HEK293T (cell line): ENCODE data around the gene STON2.

Source experiments
- CTCF ChIA-PET: fragments of 350-600 bp; formaldehyde crosslinking; extraction: SDS; loops from one replicate; lab custom pipeline; 2021; ENCODE audit warnings: antibody characterized with exemption, inconsistent platforms; lab: Yijun Ruan, JAX
- POLR2A ChIA-PET: fragments of 350-600 bp; formaldehyde crosslinking; extraction: SDS; loops from one replicate; lab custom pipeline; 2020; ENCODE audit warnings: antibody characterized with exemption, inconsistent platforms; lab: Yijun Ruan, JAX
- DNase-seq: peaks from one replicate; pipeline ENCODE4 v3.0.0; 2012; ENCODE audit warnings: mixed read lengths; ENCODE audit errors: extremely low spot score
- ARNT ChIP-seq: fragments of 450-650 bp; IDR thresholded peaks from 2 replicates; pipeline ENCODE4 v1.6.1; 2017; ENCODE audit warnings: mild to moderate bottlenecking
- BHLHE40 ChIP-seq: fragments of 450-650 bp; IDR thresholded peaks from 2 replicates; pipeline ENCODE4 v1.6.1; 2016; ENCODE audit warnings: mild to moderate bottlenecking, moderate library complexity, borderline replicate concordance
- CTBP1 ChIP-seq: fragments of 450-650 bp; IDR thresholded peaks from 2 replicates; pipeline ENCODE4 v1.6.1; 2016; ENCODE audit warnings: borderline replicate concordance
- ELF4 ChIP-seq: fragments of 450-650 bp; IDR thresholded peaks from 2 replicates; pipeline ENCODE4 v1.6.1; 2017; ENCODE audit warnings: antibody characterized with exemption
- FOXA1 ChIP-seq: fragments of 450-650 bp; IDR thresholded peaks from 2 replicates; pipeline ENCODE4 v1.6.1; 2016; ENCODE audit warnings: mild to moderate bottlenecking
- FOXK2 ChIP-seq: fragments of 450-650 bp; IDR thresholded peaks from 2 replicates; pipeline ENCODE4 v1.6.1; 2016; ENCODE audit warnings: mild to moderate bottlenecking
- FOXM1 ChIP-seq: fragments of 450-650 bp; IDR thresholded peaks from 2 replicates; pipeline ENCODE4 v1.6.1; 2017; ENCODE audit warnings: mild to moderate bottlenecking, borderline replicate concordance
- HDGF ChIP-seq: fragments of 450-650 bp; IDR thresholded peaks from 2 replicates; pipeline ENCODE4 v1.6.1; 2017; ENCODE audit warnings: antibody characterized with exemption, borderline replicate concordance
- L3MBTL2 ChIP-seq: fragments of 450-650 bp; conservative IDR thresholded peaks from 2 replicates; pipeline ENCODE4 v1.6.1; 2016; ENCODE audit warnings: mild to moderate bottlenecking
- LEF1 ChIP-seq: fragments of 450-650 bp; IDR thresholded peaks from 2 replicates; pipeline ENCODE4 v1.6.1; 2017; ENCODE audit warnings: mild to moderate bottlenecking, borderline replicate concordance
- NFRKB ChIP-seq: fragments of 450-650 bp; IDR thresholded peaks from 2 replicates; pipeline ENCODE4 v1.6.1; 2016; ENCODE audit warnings: mild to moderate bottlenecking, moderate library complexity
- SP1 ChIP-seq: fragments of 450-650 bp; IDR thresholded peaks from 2 replicates; pipeline ENCODE4 v1.6.1; 2017
- SUZ12 ChIP-seq: fragments of 450-650 bp; IDR thresholded peaks from 2 replicates; pipeline ENCODE4 v1.6.1; 2016; ENCODE audit warnings: mild to moderate bottlenecking
- TARDBP ChIP-seq: fragments of 450-650 bp; IDR thresholded peaks from 2 replicates; pipeline ENCODE4 v1.6.1; 2016
- ZNF384 ChIP-seq: fragments of 450-650 bp; IDR thresholded peaks from 2 replicates; pipeline ENCODE4 v1.6.1; 2016
- TF ChIP-seq, protein P1 (sequence below): fragments of 450-650 bp; IDR thresholded peaks from 2 replicates; pipeline ENCODE4 v1.6.1; 2016

The STON2 gene

DNA sequence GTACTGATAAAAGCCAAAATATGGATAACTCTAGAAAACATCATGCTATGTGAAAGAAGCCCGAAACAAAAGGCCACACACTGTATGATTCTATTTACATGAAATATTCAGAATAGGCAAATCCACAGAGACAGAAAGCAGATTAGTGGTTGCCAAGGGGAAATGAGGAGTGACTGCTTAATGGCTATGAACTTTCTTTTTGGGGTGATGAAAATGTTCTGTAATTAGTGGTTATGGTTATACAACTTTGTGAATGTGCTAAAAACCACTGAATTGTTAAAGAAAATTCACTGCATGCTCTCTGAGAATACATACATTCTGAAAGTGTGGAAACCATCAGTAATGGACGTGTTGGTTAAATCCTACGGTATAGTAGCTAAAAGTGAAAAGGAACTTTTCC, 39.9 kb upstream of the STON2 start:
- CTCF ChIA-PET = no interaction called here
- TF ChIP-seq ELF4 = no peak
- no peak for TF ChIP-seq HDGF
- no peak for TF ChIP-seq NFRKB
- no peak for TF ChIP-seq BHLHE40
- no peak for DNase-seq
- POLR2A ChIA-PET = no interaction called here

DNA sequence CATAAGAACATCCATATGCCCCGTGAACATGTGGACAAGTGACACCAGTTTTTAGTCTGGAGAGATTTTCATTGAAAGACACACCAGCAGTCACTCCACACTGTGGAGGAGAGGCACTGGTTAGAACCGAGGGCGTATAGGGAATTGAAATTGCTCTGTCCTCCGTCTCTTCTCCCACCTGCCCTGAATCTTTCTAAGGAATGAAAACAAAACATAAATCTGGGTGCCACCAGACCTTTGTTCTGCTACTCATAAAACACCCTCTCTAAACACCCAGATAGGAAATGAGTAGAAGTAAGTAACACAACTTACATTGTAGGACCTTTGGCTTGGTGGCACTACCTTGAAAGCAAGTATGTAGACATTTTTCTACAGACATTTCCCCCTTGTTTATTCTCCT, 37.1 kb upstream of the STON2 start:
- POLR2A ChIA-PET = interaction anchor here (1.3 to 1.5 kb wide), 8 partner anchors 7 to 165 kb away, joined by 3 to 12 read pairs (median 6); no protein-coding TSS in a partner anchor
- CTCF ChIA-PET = interaction anchor here (2.0 kb wide), 1 partner anchor 16 kb away, joined by 14 read pairs; no protein-coding TSS in a partner anchor
- TF ChIP-seq ELF4 (no peak), CTBP1 (no peak)
- no peak for DNase-seq

DNA sequence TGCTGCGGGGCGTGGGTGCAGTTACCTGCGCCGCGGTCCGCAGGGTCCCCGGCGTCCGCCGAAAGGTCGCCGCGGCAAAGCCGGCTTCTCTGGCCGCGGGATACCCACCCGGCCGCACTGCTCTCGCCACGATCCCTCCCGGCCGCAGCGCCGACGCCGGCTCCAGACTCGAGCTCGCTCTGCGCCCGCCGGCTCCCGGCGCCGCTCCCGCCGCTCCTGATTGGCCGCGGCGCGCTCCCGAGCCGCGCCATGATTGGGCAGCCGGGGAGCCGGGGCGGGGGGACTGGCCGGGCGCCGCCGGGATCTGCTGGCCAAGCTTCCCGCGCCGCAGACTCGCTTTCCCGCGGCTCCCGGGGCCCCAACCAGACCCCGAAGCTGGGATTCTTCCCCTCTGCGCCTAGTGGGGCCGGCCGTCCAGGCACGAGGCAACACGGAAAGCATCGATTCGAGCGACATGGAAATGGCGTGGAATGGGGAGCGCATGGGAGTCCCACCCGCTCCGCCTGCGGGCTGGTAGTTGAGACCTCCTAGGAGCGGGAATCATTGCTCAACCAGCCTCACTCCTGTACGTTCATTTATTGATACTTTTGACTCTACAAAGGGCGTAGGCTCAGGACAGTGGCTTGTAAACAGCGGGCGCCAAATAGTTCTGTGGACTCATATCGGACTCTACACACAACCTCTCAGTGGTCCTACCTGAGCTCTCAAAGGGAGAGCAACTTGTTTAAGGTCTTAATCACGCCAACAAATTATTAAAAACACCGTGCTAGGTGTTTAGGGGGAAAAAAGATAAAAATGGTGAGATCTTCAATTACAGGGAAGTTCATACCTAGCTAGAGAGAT, 36.4 kb upstream of the STON2 start:
- TF ChIP-seq FOXK2 (no peak), L3MBTL2 (peak; percentile 97), SP1 (no peak), FOXM1 (no peak)
- ChIA-PET CTCF (interaction anchor here (0.7 to 2.0 kb wide), 2 partner anchors 11 to 16 kb away, joined by 3 to 14 read pairs; no protein-coding TSS in a partner anchor), POLR2A (interaction anchor here (0.6 to 1.5 kb wide), 18 partner anchors 8 to 216 kb away, joined by 3 to 12 read pairs (median 4); partner anchors contain the start of gene GTF2A1)
- DNase-seq = peak; percentile 94

DNA sequence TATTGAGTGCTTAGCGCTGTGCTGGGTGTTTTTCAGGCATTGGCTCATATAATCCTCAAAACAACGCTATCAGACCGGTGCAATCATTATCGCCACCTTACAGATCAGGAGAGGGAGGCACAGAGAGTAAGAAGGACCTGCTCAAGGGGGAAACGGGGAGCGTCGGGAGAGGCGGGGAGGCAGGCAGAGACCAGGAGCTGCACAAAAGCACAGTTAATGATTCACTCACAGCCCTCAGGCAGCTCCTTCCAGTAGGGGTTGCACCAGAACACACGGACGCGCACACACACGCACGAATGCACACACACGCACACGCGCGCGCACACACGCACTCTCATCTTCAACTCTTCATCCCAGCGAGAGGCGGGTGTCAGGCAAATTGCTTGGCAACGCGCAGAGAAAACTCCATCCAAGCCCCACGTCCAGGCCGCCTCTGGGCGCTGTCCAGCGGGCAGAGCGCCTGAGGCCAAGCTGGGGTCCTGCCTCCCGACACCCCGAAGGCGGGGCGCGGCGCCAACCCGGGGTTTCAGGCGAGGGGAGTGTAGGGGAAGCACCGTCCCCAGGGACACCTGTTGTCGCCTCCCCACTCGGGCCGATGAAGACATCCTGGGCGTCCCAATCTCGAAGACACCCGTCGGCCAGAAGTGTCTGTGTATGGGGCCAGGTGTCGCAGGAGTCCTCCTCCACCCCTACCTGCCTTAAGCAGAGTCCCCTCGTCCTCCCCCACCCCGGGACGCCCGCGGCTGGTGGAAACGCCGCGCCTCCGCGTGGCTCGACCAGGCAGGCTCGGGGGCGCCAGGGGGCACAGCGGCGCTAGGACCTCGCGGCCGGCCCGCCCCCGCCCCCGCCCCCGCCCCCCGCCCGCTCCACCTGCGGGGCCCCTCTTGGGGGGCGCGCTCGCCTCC, 35.5 kb upstream of the STON2 start:
- CTCF ChIA-PET = interaction anchor here (0.6 to 2.0 kb wide), 3 partner anchors 10 to 17 kb away, joined by 3 to 14 read pairs (median 3); no protein-coding TSS in a partner anchor
- POLR2A ChIA-PET = interaction anchor here (0.6 to 1.6 kb wide), 20 partner anchors 8 to 215 kb away, joined by 3 to 12 read pairs (median 4); partner anchors contain the start of gene GTF2A1
- TF ChIP-seq CTBP1 = no peak
- TF ChIP-seq L3MBTL2 = 0 out of 2 replicates have a peak, but pooled peaks have one; percentile 39
- peak; percentile 42 for DNase-seq

DNA sequence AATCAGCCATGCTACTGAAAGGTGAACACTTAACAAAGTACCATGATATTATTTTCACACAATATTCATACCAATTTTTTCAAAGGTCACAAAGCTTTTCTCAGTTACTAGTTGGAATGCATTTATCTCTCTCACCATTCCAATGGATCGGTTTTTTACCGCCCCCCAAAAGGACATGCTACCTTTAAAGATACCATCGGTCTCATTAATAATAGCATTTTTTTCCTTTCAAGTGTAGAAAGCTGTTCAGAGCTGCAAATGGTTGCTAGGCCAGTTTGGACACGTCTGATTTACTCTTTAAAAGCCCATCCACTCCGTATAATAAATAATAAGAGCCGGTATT, 34.9 kb upstream of the STON2 start:
- no peak for DNase-seq
- ChIA-PET POLR2A (interaction anchor here (0.6 to 1.6 kb wide), 4 partner anchors 10 to 214 kb away, joined by 3 to 6 read pairs (median 4); partner anchors contain the start of gene GTF2A1), CTCF (interaction anchor here (0.6 kb wide), 1 partner anchor 12 kb away, joined by 3 read pairs; no protein-coding TSS in a partner anchor)
- no peak for TF ChIP-seq SUZ12
- TF ChIP-seq CTBP1 = no peak
- no peak for TF ChIP-seq TARDBP
- no peak for TF ChIP-seq ZNF384
- TF ChIP-seq, protein P1, sequence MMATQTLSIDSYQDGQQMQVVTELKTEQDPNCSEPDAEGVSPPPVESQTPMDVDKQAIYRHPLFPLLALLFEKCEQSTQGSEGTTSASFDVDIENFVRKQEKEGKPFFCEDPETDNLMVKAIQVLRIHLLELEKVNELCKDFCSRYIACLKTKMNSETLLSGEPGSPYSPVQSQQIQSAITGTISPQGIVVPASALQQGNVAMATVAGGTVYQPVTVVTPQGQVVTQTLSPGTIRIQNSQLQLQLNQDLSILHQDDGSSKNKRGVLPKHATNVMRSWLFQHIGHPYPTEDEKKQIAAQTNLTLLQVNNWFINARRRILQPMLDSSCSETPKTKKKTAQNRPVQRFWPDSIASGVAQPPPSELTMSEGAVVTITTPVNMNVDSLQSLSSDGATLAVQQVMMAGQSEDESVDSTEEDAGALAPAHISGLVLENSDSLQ = no peak
- no peak for TF ChIP-seq BHLHE40
- no peak for TF ChIP-seq FOXM1
- TF ChIP-seq ELF4 = no peak
- TF ChIP-seq HDGF = no peak
- no peak for TF ChIP-seq NFRKB
- TF ChIP-seq ARNT = no peak
- no peak for TF ChIP-seq LEF1
- TF ChIP-seq FOXA1 = no peak
- TF ChIP-seq SP1 = no peak
- TF ChIP-seq FOXK2 = no peak
- no peak for TF ChIP-seq L3MBTL2

DNA sequence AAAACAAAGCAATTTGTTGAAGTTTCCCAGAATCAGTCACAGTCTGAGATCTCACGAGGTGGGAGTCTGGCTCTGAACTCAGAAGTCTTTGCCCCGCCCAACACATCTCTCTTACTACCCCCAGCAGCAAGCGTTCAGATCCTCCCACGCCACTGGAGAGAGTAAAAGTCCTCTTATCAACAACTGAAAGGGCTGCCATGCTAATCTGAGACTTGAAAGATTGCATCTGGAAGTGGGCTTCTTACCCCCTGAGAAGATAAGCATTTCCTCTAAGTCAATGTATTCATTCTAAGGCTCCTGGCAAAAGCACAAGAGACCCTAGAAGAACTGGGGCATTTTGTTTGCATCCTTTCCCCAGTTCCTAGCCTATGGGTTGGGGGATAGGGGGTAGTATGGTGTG, 34.1 kb upstream of the STON2 start:
- no peak for DNase-seq
- CTCF ChIA-PET = no interaction called here
- POLR2A ChIA-PET = interaction anchor here (1.6 kb wide), 1 partner anchor 9 kb away, joined by 6 read pairs; no protein-coding TSS in a partner anchor

More for the DNA sequence above, 34.1 kb upstream of the STON2 start:
- TF ChIP-seq SP1 (no peak), FOXK2 (no peak), HDGF (no peak), FOXM1 (no peak), FOXA1 (no peak), ELF4 (no peak), ARNT (no peak), TARDBP (no peak), NFRKB (no peak), L3MBTL2 (no peak)
- TF ChIP-seq, protein P1 = no peak
